RWPE2 (cell line): ENCODE results near the gene CACNA1D.

ENCODE experiments used
- ATAC-seq: fragments of 200-7000 bp; cut with Tn5 transposase; 3 replicates; pipeline ENCODE4 v1.9.1; 2021; ENCODE audit warnings: low read depth
- DNase-seq: peaks from one replicate; pipeline ENCODE4 v3.0.0-alpha.2; 2020; ENCODE audit warnings: low spot score
- H3K27ac ChIP-seq: fragments of 450-650 bp; 2 replicates; pipeline ENCODE4 v1.5.1; 2017; ENCODE audit warnings: mild to moderate bottlenecking; ENCODE audit not compliant: poor library complexity, severe bottlenecking
- H3K27me3 ChIP-seq: fragments of 250-450 bp; sonication (Bioruptor Pico); 2 replicates; pipeline ENCODE4 v1.5.1; 2021; ENCODE audit warnings: mild to moderate bottlenecking, moderate library complexity; ENCODE audit not compliant: insufficient read depth, poor library complexity, severe bottlenecking
- H3K36me3 ChIP-seq: fragments of 250-450 bp; sonication (Bioruptor Pico); 2 replicates; pipeline ENCODE4 v1.5.1; 2020; ENCODE audit warnings: low read depth, mild to moderate bottlenecking, moderate library complexity
- H3K4me1 ChIP-seq: fragments of 250-450 bp; sonication (Bioruptor Pico); 2 replicates; pipeline ENCODE4 v1.5.1; 2021; ENCODE audit warnings: mild to moderate bottlenecking, moderate library complexity; ENCODE audit not compliant: insufficient read depth, poor library complexity, severe bottlenecking
- H3K4me3 ChIP-seq: fragments of 250-450 bp; sonication (Bioruptor Pico); 2 replicates; pipeline ENCODE4 v1.5.1; 2021; ENCODE audit warnings: mild to moderate bottlenecking, moderate library complexity; ENCODE audit not compliant: severe bottlenecking
- H3K9me3 ChIP-seq: fragments of 250-450 bp; sonication (Bioruptor Pico); 2 replicates; pipeline ENCODE4 v1.5.1; 2021; ENCODE audit warnings: mild to moderate bottlenecking, moderate library complexity; ENCODE audit not compliant: severe bottlenecking
- TF ChIP-seq, protein P1 (sequence below): fragments of 450-650 bp; IDR thresholded peaks from one replicate; pipeline ENCODE4 v1.5.1; 2017; ENCODE audit warnings: mild to moderate bottlenecking, moderate library complexity; ENCODE audit not compliant: poor library complexity, severe bottlenecking

CACNA1D gene

DNA sequence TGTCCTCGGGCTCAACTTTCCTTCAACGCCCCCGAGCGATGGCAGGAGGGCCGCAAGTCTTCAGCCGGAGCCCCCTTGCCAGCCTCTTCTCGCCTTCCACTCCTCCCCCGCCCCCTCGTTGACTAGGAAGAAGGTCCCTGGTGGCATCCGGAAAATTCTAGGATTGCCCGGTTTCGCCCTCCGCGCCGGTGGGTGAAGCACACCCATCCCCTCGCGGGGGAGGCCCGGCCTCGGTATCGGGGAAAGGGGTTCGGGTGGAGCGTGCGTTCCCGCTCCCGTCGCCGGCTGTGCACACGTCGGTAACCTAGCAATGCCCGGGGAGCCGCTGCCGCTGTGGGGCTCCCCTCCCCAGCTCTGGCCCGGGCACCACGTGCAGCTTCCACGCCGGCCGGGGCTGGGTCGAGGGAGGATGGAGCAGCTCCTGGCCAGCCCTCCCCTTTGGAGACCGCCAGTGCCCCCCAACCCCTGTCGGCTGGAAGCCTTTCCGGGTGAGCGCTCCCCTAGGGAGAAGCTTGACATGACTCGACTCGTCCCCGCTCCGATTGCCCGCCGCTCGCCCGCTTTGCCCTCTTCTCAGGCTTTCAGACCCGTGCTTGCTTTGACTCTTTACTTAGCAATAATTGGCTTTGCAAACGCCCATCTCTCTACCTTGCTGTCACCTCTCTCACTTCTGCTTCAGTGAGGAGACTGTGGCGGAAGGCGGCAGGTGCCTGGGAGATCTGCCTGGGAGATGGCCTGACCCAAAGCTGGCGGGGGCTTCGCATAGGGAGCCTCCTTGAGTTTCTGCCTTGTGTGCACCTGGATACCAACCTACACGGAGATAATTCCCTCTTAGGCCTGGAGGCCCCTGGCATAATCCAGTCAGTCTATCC, 1.3 kb downstream of the CACNA1D start:
- ATAC-seq (peak; percentile 37), DNase-seq (no peak)
- H3K27ac ChIP-seq: no peak overlapping the region
- H3K27me3 ChIP-seq: peaks cover 48% of the 10 kb centered on the region
- no peaks in the 10 kb centered on the region for H3K9me3 ChIP-seq
- TF ChIP-seq, protein P1, sequence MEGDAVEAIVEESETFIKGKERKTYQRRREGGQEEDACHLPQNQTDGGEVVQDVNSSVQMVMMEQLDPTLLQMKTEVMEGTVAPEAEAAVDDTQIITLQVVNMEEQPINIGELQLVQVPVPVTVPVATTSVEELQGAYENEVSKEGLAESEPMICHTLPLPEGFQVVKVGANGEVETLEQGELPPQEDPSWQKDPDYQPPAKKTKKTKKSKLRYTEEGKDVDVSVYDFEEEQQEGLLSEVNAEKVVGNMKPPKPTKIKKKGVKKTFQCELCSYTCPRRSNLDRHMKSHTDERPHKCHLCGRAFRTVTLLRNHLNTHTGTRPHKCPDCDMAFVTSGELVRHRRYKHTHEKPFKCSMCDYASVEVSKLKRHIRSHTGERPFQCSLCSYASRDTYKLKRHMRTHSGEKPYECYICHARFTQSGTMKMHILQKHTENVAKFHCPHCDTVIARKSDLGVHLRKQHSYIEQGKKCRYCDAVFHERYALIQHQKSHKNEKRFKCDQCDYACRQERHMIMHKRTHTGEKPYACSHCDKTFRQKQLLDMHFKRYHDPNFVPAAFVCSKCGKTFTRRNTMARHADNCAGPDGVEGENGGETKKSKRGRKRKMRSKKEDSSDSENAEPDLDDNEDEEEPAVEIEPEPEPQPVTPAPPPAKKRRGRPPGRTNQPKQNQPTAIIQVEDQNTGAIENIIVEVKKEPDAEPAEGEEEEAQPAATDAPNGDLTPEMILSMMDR: no peak
- no peaks in the 10 kb centered on the region for H3K4me1 ChIP-seq
- peak overlapping the region; percentile 7 for H3K4me3 ChIP-seq
- H3K36me3 ChIP-seq: no peaks in the 10 kb centered on the region

DNA sequence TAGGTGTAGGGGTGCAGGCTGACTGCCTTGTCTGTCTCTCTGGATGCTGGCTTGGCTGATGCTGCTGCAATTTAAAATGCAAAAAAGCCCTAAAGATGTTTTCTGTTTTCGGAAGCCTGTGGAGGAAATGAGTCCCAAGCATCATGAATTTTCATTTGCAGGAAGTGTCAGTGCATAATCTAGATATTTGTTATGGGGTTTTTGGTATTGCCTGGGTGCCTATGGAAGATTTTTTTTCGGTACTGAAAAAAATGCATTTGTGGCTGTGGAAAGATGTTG, 1.9 kb downstream of the CACNA1D start:
- Histone ChIP-seq H3K9me3 (no peaks in the 10 kb centered on the region), H3K4me1 (no peaks in the 10 kb centered on the region), H3K36me3 (no peaks in the 10 kb centered on the region), H3K27me3 (peaks cover 50% of the 10 kb centered on the region), H3K4me3 (no peak overlapping the region), H3K27ac (no peak overlapping the region)
- TF ChIP-seq, protein P1: no peak
- DNase-seq (no peak), ATAC-seq (no peak)

DNA sequence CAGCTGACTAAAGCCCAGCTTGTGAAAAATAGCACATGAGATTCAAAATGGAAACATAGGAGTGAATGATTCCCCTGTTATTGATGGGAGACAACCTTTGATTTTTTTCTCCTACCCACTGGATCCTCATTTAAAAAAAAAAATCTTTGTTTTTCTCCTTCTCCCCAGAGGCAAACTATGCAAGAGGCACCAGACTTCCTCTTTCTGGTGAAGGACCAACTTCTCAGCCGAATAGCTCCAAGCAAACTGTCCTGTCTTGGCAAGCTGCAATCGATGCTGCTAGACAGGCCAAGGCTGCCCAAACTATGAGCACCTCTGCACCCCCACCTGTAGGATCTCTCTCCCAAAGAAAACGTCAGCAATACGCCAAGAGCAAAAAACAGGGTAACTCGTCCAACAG, 2.6 kb downstream of the CACNA1D start:
- H3K27ac ChIP-seq: no peak overlapping the region
- H3K36me3 ChIP-seq: no peaks in the 10 kb centered on the region
- no peaks in the 10 kb centered on the region for H3K9me3 ChIP-seq
- TF ChIP-seq, protein P1: no peak
- no peaks in the 10 kb centered on the region for H3K4me1 ChIP-seq
- DNase-seq (no peak), ATAC-seq (no peak)
- no peak overlapping the region for H3K4me3 ChIP-seq
- H3K27me3 ChIP-seq: peaks cover 52% of the 10 kb centered on the region

DNA sequence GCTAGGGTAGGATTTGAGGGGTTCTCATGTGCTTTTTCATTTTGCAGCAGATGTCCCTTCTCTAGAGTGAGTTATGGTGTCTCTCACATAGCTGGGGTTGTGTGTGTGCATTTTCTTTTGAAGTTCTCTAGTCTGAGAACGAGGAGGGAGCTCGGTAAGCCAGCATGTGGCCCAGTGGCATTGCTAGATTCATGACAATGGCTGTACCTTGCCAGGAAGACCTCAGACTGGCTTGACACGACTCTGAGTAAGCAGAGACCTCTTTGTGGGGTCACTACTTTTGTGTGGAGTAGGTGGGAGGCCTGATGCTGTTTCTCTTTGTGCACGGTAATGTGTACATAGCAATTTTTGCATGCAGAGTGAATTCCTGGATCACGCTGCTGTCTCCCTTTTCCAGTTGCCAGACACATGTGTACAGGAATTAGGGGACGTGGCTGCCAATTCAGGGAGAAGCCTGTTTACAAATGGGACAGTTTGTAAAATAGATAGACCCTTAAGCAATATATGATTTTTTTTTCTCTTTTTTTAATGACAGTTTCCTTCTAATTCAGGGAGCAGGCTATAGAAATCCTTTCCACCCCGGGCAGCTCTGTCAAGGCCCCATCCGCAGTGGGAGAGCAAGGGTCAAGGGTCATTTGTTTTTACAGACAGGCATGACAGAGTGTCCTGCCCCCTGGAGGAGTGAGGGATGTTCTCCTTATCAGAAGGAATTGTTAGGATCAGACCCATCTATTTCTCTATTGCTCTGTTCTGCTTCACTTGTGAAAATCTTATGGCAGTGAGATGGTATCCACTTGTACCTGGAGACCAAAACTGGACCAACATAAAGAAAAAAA, 4.6 kb downstream of the CACNA1D start:
- Histone ChIP-seq H3K27me3 (peaks cover 35% of the 10 kb centered on the region), H3K4me3 (no peak overlapping the region), H3K4me1 (no peaks in the 10 kb centered on the region), H3K36me3 (no peaks in the 10 kb centered on the region), H3K27ac (no peak overlapping the region), H3K9me3 (no peaks in the 10 kb centered on the region)
- TF ChIP-seq, protein P1: no peak
- DNase-seq (no peak), ATAC-seq (no peak)
